GM12878 (cell line): ENCODE measurements around the gene P4HTM. TPM values are rescaled to one million over a fixed set of nuclear protein-coding genes. Genes with fewer than 3 reads are reported as not detected.

Source experiments
- KLF5 ChIP-seq: fragments of 450-650 bp; IDR thresholded peaks from 2 replicates; pipeline ENCODE4 v1.6.1; 2014; ENCODE audit warnings: mild to moderate bottlenecking; ENCODE audit not compliant: partially characterized antibody
- NBN ChIP-seq: fragments of 450-650 bp; IDR thresholded peaks from 2 replicates; pipeline ENCODE4 v1.6.1; 2016
- POLR2AphosphoS5 ChIP-seq: IDR thresholded peaks from 2 replicates; pipeline ENCODE4 v1.6.1; 2011; ENCODE audit warnings: mild to moderate bottlenecking, low read length, inconsistent platforms
- microRNA counts: library from miRNA; unstranded; fragments of <30 nt; microRNA quantifications from one replicate; lab custom pipeline; 2016
- microRNA-seq: library from miRNA; unstranded; fragments of <30 nt; microRNA quantifications from one replicate; pipeline ENCODE4, GENCODE V29; 2018
- polyA plus RNA-seq, 11 experiments: library from polyadenylated mRNA; depleted of rRNA in 4 of 11; unstranded in 6 of 11; stranded (reverse) in 5 of 11; fragments of >200 nt; fragmentation: Nextera tagmentation in 4 of 11; fragmentation: Illumina TruSeq in 1 of 11; extraction: Ambion mirVana in 4 of 11; extraction: Trizol in 1 of 11; gene quantifications; 1 replicate in 1 of 11; 2 replicates in 10 of 11; pipeline versions ENCODE4 v1.2.1 to v1.2.3, GENCODE V29; 2011 to 2016; ENCODE audit warnings: inconsistent platforms in 2 of 11, missing spikeins in 2 of 11, low read depth in 1 of 11
- small RNA-seq: library from RNA; depleted of rRNA; stranded (forward); fragments of <200 nt; gene quantifications from one replicate; pipeline ENCODE3, GENCODE V24; 2014
- total RNA-seq, 4 experiments: library from RNA; depleted of rRNA in 3 of 4; stranded (reverse); fragments of >200 nt in 3 of 4; fragmentation: Illumina TruSeq in 1 of 4; extraction: Trizol in 1 of 4; gene quantifications; 2 replicates each; pipeline versions ENCODE4 v1.2.1 to v1.2.3, GENCODE V29; 2013 to 2021
- TF ChIP-seq, protein P1 (sequence below): IDR thresholded peaks from 2 replicates; pipeline ENCODE4 v1.6.1; 2012; ENCODE audit warnings: low read depth, low read length, improper control_type of control experiment

P4HTM gene
- total and polyA plus RNA-seq, 10 of the 15 experiments (the other 5 are each of a cell fraction or from before 2014, with no cell fraction given): 0.76 to 28.8 (median 22.9) TPM

DNA sequence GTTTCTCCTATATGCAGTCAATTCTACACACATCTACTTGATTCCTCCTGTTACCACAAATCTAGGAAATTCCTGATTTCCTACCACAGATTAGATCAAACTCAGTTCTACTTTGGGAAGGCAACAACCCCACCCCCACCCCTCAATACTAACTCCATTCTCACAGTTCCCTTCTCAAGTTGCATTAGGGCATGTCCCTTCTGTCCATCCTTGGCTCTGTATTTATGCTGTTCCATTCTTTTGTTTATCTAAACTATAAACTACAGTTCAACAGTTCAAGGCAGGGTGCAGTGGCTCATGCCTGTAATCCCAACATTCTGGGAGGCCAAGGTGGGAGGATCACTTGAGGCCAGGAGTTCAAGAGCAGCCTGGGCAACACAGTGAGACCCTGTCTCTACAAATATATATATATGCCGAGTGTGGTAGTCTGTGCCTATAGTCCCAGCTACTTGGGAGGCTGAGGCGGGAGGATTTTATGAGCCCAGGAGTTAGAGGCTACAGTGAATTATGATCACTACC lies 64.4 kb downstream of the P4HTM start (continued):
- TF ChIP-seq, protein P1, sequence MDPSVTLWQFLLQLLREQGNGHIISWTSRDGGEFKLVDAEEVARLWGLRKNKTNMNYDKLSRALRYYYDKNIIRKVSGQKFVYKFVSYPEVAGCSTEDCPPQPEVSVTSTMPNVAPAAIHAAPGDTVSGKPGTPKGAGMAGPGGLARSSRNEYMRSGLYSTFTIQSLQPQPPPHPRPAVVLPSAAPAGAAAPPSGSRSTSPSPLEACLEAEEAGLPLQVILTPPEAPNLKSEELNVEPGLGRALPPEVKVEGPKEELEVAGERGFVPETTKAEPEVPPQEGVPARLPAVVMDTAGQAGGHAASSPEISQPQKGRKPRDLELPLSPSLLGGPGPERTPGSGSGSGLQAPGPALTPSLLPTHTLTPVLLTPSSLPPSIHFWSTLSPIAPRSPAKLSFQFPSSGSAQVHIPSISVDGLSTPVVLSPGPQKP: no peak
- TF ChIP-seq POLR2AphosphoS5 (no peak), KLF5 (no peak), NBN (no peak)

MicroRNA genes within 50 kb of the gene (microRNA counts, 767-probe panel; counts per million panel counts)
- microRNA hsa-miR-191-5p (lab: Ali Mortazavi, UCI): 4,701 counts per million, percentile 97 among the panel's probes with 10 or more counts
- microRNA hsa-miR-425-5p (lab: Ali Mortazavi, UCI): 3,282 counts per million, percentile 90 among the panel's probes with 10 or more counts

Small RNA genes lying within 50 kb of the gene (microRNA-seq; reads per million reads assigned to microRNA genes)
- 17,654 reads per million, percentile 98 among the genes with 10 or more reads in this experiment for gene MIR191
- 11,061 reads per million, percentile 97 among the genes with 10 or more reads in this experiment for gene MIR425

Small RNA genes lying within 50 kb of the gene (small RNA-seq; reads per million reads assigned to genes)
- gene MIR191: 30,206 reads per million, percentile 100 among the genes with 10 or more reads in this experiment
- 855 reads per million, percentile 100 among the genes with 10 or more reads in this experiment for gene MIR425

Other genes with a start within 250 kb of the P4HTM start
Only the 7 nearest of the 13 such genes appear.
- 22.4 and 22.9 TPM in 2 replicates for gene SLC25A20, start 91.4 kb upstream of the P4HTM start, total RNA-seq (2014; rRNA removed)
- 20.7 and 24.2 TPM in 2 replicates for gene SLC25A20, start 91.4 kb upstream of the P4HTM start, total RNA-seq (2014; rRNA removed; fragmentation: Illumina TruSeq; extraction: Trizol)
- 12.9 and 14.5 TPM in 2 replicates for gene SLC25A20, start 91.4 kb upstream of the P4HTM start, total RNA-seq (2021)
- gene SLC25A20, start 91.4 kb upstream of the P4HTM start, polyA plus RNA-seq (2011; rRNA removed): 26.2 and 31.5 TPM in 2 replicates
- gene SLC25A20, start 91.4 kb upstream of the P4HTM start, polyA plus RNA-seq (2014; fragmentation: Illumina TruSeq; extraction: Trizol): 21.9 and 24.0 TPM in 2 replicates
- 10 to 100 TPM; 14.4 to 18.7 TPM for gene SLC25A20, start 91.4 kb upstream of the P4HTM start, polyA plus RNA-seq (2014; fragmentation: Nextera tagmentation; extraction: Ambion mirVana)
- gene SLC25A20, start 91.4 kb upstream of the P4HTM start, polyA plus RNA-seq (2014; rRNA removed): 18.5 TPM in 2 replicates
- gene SLC25A20, start 91.4 kb upstream of the P4HTM start, polyA plus RNA-seq (2016; fragmentation: Nextera tagmentation; extraction: Ambion mirVana): 10 to 100 TPM; 31.5 to 38.6 TPM
- 74.7 and 77.4 TPM in 2 replicates for gene ARIH2, start 71.4 kb upstream of the P4HTM start, total RNA-seq (2014; rRNA removed)
- 63.6 and 67.1 TPM in 2 replicates for gene ARIH2, start 71.4 kb upstream of the P4HTM start, total RNA-seq (2014; rRNA removed; fragmentation: Illumina TruSeq; extraction: Trizol)
- gene ARIH2, start 71.4 kb upstream of the P4HTM start, total RNA-seq (2021): 58.7 and 61.8 TPM in 2 replicates
- gene ARIH2, start 71.4 kb upstream of the P4HTM start, polyA plus RNA-seq (2011; rRNA removed): 59.7 and 74.0 TPM in 2 replicates
- gene ARIH2, start 71.4 kb upstream of the P4HTM start, polyA plus RNA-seq (2014; fragmentation: Illumina TruSeq; extraction: Trizol): 50.5 and 60.2 TPM in 2 replicates
- gene ARIH2, start 71.4 kb upstream of the P4HTM start, polyA plus RNA-seq (2014; fragmentation: Nextera tagmentation; extraction: Ambion mirVana): 10 to 100 TPM; 18.7 to 22.2 TPM
- gene ARIH2, start 71.4 kb upstream of the P4HTM start, polyA plus RNA-seq (2014; rRNA removed): 56.8 and 58.5 TPM in 2 replicates
- 10 to 100 TPM; 70.1 to 74.4 TPM for gene ARIH2, start 71.4 kb upstream of the P4HTM start, polyA plus RNA-seq (2016; fragmentation: Nextera tagmentation; extraction: Ambion mirVana)
- 72.6 and 85.5 TPM in 2 replicates for gene WDR6, start 17.1 kb downstream of the P4HTM start, total RNA-seq (2014; rRNA removed)
- gene WDR6, start 17.1 kb downstream of the P4HTM start, total RNA-seq (2014; rRNA removed; fragmentation: Illumina TruSeq; extraction: Trizol): 57.8 and 59.9 TPM in 2 replicates
- gene WDR6, start 17.1 kb downstream of the P4HTM start, total RNA-seq (2021): 150 and 169 TPM in 2 replicates
- gene WDR6, start 17.1 kb downstream of the P4HTM start, polyA plus RNA-seq (2011; rRNA removed): 53.5 and 119 TPM in 2 replicates
- 60.4 and 105 TPM in 2 replicates for gene WDR6, start 17.1 kb downstream of the P4HTM start, polyA plus RNA-seq (2014; fragmentation: Illumina TruSeq; extraction: Trizol)
- 10 to 100 TPM; 21.3 to 24.1 TPM for gene WDR6, start 17.1 kb downstream of the P4HTM start, polyA plus RNA-seq (2014; fragmentation: Nextera tagmentation; extraction: Ambion mirVana)
- 126 and 141 TPM in 2 replicates for gene WDR6, start 17.1 kb downstream of the P4HTM start, polyA plus RNA-seq (2014; rRNA removed)
- gene WDR6, start 17.1 kb downstream of the P4HTM start, polyA plus RNA-seq (2016; fragmentation: Nextera tagmentation; extraction: Ambion mirVana): 100 to 1,000 TPM; 110 to 116 TPM
- 28.2 and 30.4 TPM in 2 replicates for gene DALRD3, start 28.3 kb downstream of the P4HTM start, total RNA-seq (2014; rRNA removed)
- 12.2 and 14.9 TPM in 2 replicates for gene DALRD3, start 28.3 kb downstream of the P4HTM start, total RNA-seq (2014; rRNA removed; fragmentation: Illumina TruSeq; extraction: Trizol)
- gene DALRD3, start 28.3 kb downstream of the P4HTM start, total RNA-seq (2021): 20.5 and 23.7 TPM in 2 replicates
- gene DALRD3, start 28.3 kb downstream of the P4HTM start, polyA plus RNA-seq (2011; rRNA removed): 15.6 and 26.3 TPM in 2 replicates
- 13.8 and 15.7 TPM in 2 replicates for gene DALRD3, start 28.3 kb downstream of the P4HTM start, polyA plus RNA-seq (2014; fragmentation: Illumina TruSeq; extraction: Trizol)
- gene DALRD3, start 28.3 kb downstream of the P4HTM start, polyA plus RNA-seq (2014; fragmentation: Nextera tagmentation; extraction: Ambion mirVana): 10 to 100 TPM; 10.1 to 21.9 TPM
- 23.0 and 27.3 TPM in 2 replicates for gene DALRD3, start 28.3 kb downstream of the P4HTM start, polyA plus RNA-seq (2014; rRNA removed)
- gene DALRD3, start 28.3 kb downstream of the P4HTM start, polyA plus RNA-seq (2016; fragmentation: Nextera tagmentation; extraction: Ambion mirVana): 10 to 100 TPM; 21.2 to 26.0 TPM
- gene NDUFAF3, start 31.9 kb downstream of the P4HTM start, total RNA-seq (2014; rRNA removed): 133 and 136 TPM in 2 replicates
- gene NDUFAF3, start 31.9 kb downstream of the P4HTM start, total RNA-seq (2014; rRNA removed; fragmentation: Illumina TruSeq; extraction: Trizol): 34.1 and 37.1 TPM in 2 replicates
- 83.5 and 87.4 TPM in 2 replicates for gene NDUFAF3, start 31.9 kb downstream of the P4HTM start, total RNA-seq (2021)
- gene NDUFAF3, start 31.9 kb downstream of the P4HTM start, polyA plus RNA-seq (2011; rRNA removed): 15.4 and 25.4 TPM in 2 replicates
- 13.3 and 40.4 TPM in 2 replicates for gene NDUFAF3, start 31.9 kb downstream of the P4HTM start, polyA plus RNA-seq (2014; fragmentation: Illumina TruSeq; extraction: Trizol)
- gene NDUFAF3, start 31.9 kb downstream of the P4HTM start, polyA plus RNA-seq (2014; fragmentation: Nextera tagmentation; extraction: Ambion mirVana): 10 to 100 TPM; 31.3 to 40.2 TPM
- gene NDUFAF3, start 31.9 kb downstream of the P4HTM start, polyA plus RNA-seq (2014; rRNA removed): 103 and 121 TPM in 2 replicates
- gene NDUFAF3, start 31.9 kb downstream of the P4HTM start, polyA plus RNA-seq (2016; fragmentation: Nextera tagmentation; extraction: Ambion mirVana): 100 to 1,000 TPM; 217 to 228 TPM
- gene IMPDH2, start 39.2 kb downstream of the P4HTM start, total RNA-seq (2014; rRNA removed): 372 and 393 TPM in 2 replicates
- gene IMPDH2, start 39.2 kb downstream of the P4HTM start, total RNA-seq (2014; rRNA removed; fragmentation: Illumina TruSeq; extraction: Trizol): 334 and 349 TPM in 2 replicates
- 308 and 317 TPM in 2 replicates for gene IMPDH2, start 39.2 kb downstream of the P4HTM start, total RNA-seq (2021)
- 152 and 190 TPM in 2 replicates for gene IMPDH2, start 39.2 kb downstream of the P4HTM start, polyA plus RNA-seq (2011; rRNA removed)
- 293 and 341 TPM in 2 replicates for gene IMPDH2, start 39.2 kb downstream of the P4HTM start, polyA plus RNA-seq (2014; fragmentation: Illumina TruSeq; extraction: Trizol)
- 100 to 1,000 TPM; 386 to 424 TPM for gene IMPDH2, start 39.2 kb downstream of the P4HTM start, polyA plus RNA-seq (2014; fragmentation: Nextera tagmentation; extraction: Ambion mirVana)
- 354 and 382 TPM in 2 replicates for gene IMPDH2, start 39.2 kb downstream of the P4HTM start, polyA plus RNA-seq (2014; rRNA removed)
- 100 to 1,000 TPM; 229 to 255 TPM for gene IMPDH2, start 39.2 kb downstream of the P4HTM start, polyA plus RNA-seq (2016; fragmentation: Nextera tagmentation; extraction: Ambion mirVana)
- gene QRICH1, start 103.8 kb downstream of the P4HTM start, total RNA-seq (2014; rRNA removed): 93.8 and 95.7 TPM in 2 replicates
- gene QRICH1, start 103.8 kb downstream of the P4HTM start, total RNA-seq (2014; rRNA removed; fragmentation: Illumina TruSeq; extraction: Trizol): 78.1 and 85.6 TPM in 2 replicates
- gene QRICH1, start 103.8 kb downstream of the P4HTM start, total RNA-seq (2021): 89.5 and 96.9 TPM in 2 replicates
- 52.1 and 86.8 TPM in 2 replicates for gene QRICH1, start 103.8 kb downstream of the P4HTM start, polyA plus RNA-seq (2011; rRNA removed)
- 84.8 and 356 TPM in 2 replicates for gene QRICH1, start 103.8 kb downstream of the P4HTM start, polyA plus RNA-seq (2014; fragmentation: Illumina TruSeq; extraction: Trizol)
- 10 to 100 TPM; 22.2 to 23.3 TPM for gene QRICH1, start 103.8 kb downstream of the P4HTM start, polyA plus RNA-seq (2014; fragmentation: Nextera tagmentation; extraction: Ambion mirVana)
- 116 and 117 TPM in 2 replicates for gene QRICH1, start 103.8 kb downstream of the P4HTM start, polyA plus RNA-seq (2014; rRNA removed)
- gene QRICH1, start 103.8 kb downstream of the P4HTM start, polyA plus RNA-seq (2016; fragmentation: Nextera tagmentation; extraction: Ambion mirVana): 10 to 100 TPM; 41.6 to 48.7 TPM